BLaER1 treated with 17β-estradiol and CSF1 and Interleukin-3, amounts not matched to agents 10 nM and 100 nM (cell line): ENCODE data around the gene UCP2.

Source experiments
- H3K27ac ChIP-seq, 11 experiments: shearing (Covaris generic); formaldehyde crosslinking; 2 replicates each; pipeline ENCODE4 v1.8.1; 2022
- H3K27me3 ChIP-seq, 11 experiments: shearing (Covaris generic); formaldehyde crosslinking; 2 replicates each; pipeline ENCODE4 v1.8.1; 2022
- H3K36me3 ChIP-seq, 11 experiments: shearing (Covaris generic); formaldehyde crosslinking; 2 replicates each; pipeline ENCODE4 v1.8.1; 2022
- H3K4me1 ChIP-seq, 10 experiments: shearing (Covaris generic); formaldehyde crosslinking; 2 replicates each; pipeline ENCODE4 v1.8.1; 2022
- H3K4me2 ChIP-seq, 11 experiments: shearing (Covaris generic); formaldehyde crosslinking; 2 replicates each; pipeline ENCODE4 v1.8.1; 2022
- H3K4me3 ChIP-seq, 10 experiments: shearing (Covaris generic); formaldehyde crosslinking; 2 replicates each; pipeline ENCODE4 v1.8.1; 2022
- H3K9ac ChIP-seq, 11 experiments: shearing (Covaris generic); formaldehyde crosslinking; 2 replicates each; pipeline ENCODE4 v1.8.1; 2022
- H3K9me3 ChIP-seq, 11 experiments: shearing (Covaris generic); formaldehyde crosslinking; replicated peaks in 1 of 11; 2 replicates each; pipeline ENCODE4 v1.8.1; 2022
- H4K20me1 ChIP-seq, 11 experiments: shearing (Covaris generic); formaldehyde crosslinking; 2 replicates each; pipeline ENCODE4 v1.8.1; 2022
- Cebpa-rat ChIP-seq, 11 experiments: shearing (Covaris generic); IDR thresholded peaks; 2 replicates each; pipeline ENCODE4 v1.8.1; 2022

The UCP2 gene

DNA sequence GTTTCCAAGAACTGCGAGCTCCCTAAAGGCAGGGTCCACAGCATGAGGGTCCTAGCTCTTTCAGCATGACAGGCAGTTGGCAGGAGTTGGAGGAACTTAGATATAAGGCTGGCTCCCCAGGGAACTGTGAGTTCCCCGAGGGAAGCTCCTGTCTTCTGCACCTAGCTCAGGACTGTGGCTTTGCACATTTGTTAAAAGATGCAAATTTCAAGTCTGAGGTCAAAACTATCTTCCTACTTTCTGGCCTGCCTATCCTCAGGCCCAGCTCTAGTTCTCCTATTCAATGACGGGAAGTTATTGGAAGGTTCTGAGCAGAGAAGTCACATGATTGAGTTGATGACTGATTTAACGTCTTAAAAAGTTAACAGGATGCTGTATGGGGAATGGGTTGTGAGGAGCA lies 37.9 kb upstream of the UCP2 start:
- H3K27me3 ChIP-seq = no peaks in the 10 kb centered on the region
- peak overlapping the region in 2 of 10 experiments; percentile 25 to 26; a peak in 2 of 20 replicates for H3K4me3 ChIP-seq
- peaks cover 33 to 100% (median 70%) of the 10 kb centered on the region in 10 experiments for H3K4me1 ChIP-seq
- peak overlapping the region in 8 of 11 experiments; percentile 25 to 97 (median 66); a peak in 15 of 22 replicates for H3K27ac ChIP-seq
- H3K4me2 ChIP-seq = peak overlapping the region; percentile 32 to 96 (median 65)
- peak overlapping the region in 4 of 11 experiments; percentile 49 to 88 (median 77); a peak in 7 of 22 replicates for H3K9ac ChIP-seq
- no peak for TF ChIP-seq Cebpa-rat (IDR thresholded peaks at IDR 0.05)
- no peaks in the 10 kb centered on the region for H3K9me3 ChIP-seq
- H4K20me1 ChIP-seq = no peaks in the 10 kb centered on the region
- H3K36me3 ChIP-seq = peaks cover 4 to 68% (median 52%) of the 10 kb centered on the region in 11 experiments; a peak in 19 of 22 replicates

DNA sequence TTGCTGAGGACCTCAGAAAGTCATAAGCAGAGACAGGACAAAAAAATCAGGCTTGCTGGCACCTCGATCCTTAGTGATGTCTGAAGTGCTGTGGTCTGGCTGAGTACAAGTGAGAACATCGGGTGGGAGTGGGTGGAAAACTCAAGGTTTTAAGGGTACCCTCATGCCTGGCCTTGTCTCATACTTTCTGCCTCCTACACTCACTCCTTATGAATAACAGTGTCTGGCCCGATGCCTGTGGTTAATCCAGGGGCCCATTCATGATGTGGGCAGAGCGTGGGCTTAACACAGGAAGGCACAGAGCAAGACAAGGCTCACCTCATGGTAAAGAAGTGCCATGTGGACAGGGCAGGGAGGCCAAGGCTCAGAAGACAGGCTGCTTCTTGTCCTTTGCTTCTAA lies 37.2 kb upstream of the UCP2 start:
- Histone ChIP-seq H3K4me2 (peak overlapping the region; percentile 32 to 96 (median 65)), H3K9me3 (no peaks in the 10 kb centered on the region), H3K36me3 (peaks cover 4 to 74% (median 48%) of the 10 kb centered on the region in 11 experiments; a peak in 19 of 22 replicates), H3K9ac (peak overlapping the region in 4 of 11 experiments; percentile 49 to 88 (median 77); a peak in 7 of 22 replicates), H3K4me1 (peaks cover 39 to 100% (median 70%) of the 10 kb centered on the region in 10 experiments), H3K27ac (peak overlapping the region in 8 of 11 experiments; percentile 21 to 97 (median 66); a peak in 16 of 22 replicates), H4K20me1 (no peaks in the 10 kb centered on the region), H3K4me3 (peak overlapping the region in 2 of 10 experiments; percentile 25 to 26; a peak in 2 of 20 replicates), H3K27me3 (no peaks in the 10 kb centered on the region)
- TF ChIP-seq Cebpa-rat (IDR thresholded peaks at IDR 0.05) = no peak

DNA sequence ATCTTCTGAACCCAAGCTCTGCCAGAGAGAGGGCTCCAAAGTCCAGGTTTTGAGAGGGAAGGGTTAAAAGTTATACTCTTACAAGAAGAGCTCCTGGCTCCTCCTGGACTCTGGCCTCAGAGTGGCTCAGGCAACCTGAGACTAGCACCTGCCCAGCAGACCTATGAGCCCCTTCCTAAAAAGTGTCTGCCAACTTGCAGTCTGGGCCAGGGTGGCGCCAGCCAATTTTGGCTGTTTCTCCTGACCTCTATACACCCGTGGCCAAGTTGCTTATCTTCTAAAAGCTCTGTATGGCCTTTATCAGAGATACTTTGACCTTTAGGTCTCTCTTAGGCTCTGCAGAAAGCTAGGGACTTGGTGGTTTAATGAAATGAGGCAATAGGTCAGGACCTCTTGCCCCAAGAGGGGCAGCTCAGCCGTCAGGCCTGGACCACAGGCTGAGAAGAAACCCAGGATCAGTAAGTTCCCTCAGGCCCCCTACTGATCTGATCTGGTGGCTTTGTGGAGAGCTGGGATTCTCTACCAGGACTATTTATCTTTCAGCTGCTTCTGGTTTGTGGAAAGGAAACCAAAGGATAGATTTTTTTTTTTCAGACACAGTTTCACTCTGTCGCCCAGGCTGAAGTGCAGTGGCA lies 36.6 kb upstream of the UCP2 start:
- peak overlapping the region in 4 of 11 experiments; percentile 49 to 88 (median 77); a peak in 7 of 22 replicates for H3K9ac ChIP-seq
- H3K27ac ChIP-seq = peak overlapping the region in 7 of 11 experiments; percentile 25 to 97 (median 73); a peak in 14 of 22 replicates
- H3K4me1 ChIP-seq = peaks cover 39 to 100% (median 70%) of the 10 kb centered on the region in 10 experiments
- no peaks in the 10 kb centered on the region for H3K9me3 ChIP-seq
- no peaks in the 10 kb centered on the region for H4K20me1 ChIP-seq
- peaks cover 4 to 75% (median 48%) of the 10 kb centered on the region in 11 experiments; a peak in 19 of 22 replicates for H3K36me3 ChIP-seq
- peak overlapping the region in 8 of 11 experiments; percentile 47 to 96 (median 70); a peak in 16 of 22 replicates for H3K4me2 ChIP-seq
- no peaks in the 10 kb centered on the region for H3K27me3 ChIP-seq
- no peak for TF ChIP-seq Cebpa-rat (IDR thresholded peaks at IDR 0.05)
- H3K4me3 ChIP-seq = peak overlapping the region in 3 of 10 experiments; percentile 9 to 26 (median 25); a peak in 3 of 20 replicates

DNA sequence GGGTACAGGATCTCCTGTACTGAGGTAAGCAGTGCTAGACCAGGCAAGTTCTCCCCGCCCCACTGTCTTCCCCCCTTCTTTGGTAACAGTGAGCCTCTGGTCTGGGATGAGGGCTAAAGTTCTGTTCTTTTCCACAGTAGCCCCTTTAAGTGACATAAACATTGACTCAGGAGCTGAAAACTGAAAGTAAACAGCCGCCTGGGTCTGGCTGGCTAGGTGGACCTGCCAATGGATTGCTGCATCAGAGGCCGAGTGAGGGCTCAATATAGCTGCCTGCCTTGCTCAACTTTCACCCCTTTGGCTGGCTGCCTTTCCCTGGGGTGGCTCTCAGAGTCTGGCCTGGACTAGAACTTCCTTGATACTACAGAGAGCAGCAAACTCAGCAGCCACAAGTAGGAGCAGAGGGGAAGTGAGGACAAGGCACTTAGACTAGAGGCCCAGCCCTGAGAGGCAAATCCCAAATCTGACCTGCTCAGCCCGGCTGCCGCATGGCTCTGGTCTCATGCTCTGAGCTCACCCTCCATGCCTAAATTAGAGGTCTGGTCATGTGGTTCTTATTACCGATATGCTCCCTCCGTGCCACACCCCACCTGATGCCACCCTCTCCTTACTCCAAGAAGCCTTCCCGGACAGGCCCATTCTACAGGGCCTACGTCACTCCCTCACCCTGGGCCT lies 35.8 kb upstream of the UCP2 start:
- H3K27me3 ChIP-seq = no peaks in the 10 kb centered on the region
- H3K9me3 ChIP-seq = no peaks in the 10 kb centered on the region
- H3K4me2 ChIP-seq = peak overlapping the region in 6 of 11 experiments; percentile 9 to 96 (median 78); a peak in 11 of 22 replicates
- peak overlapping the region in 1 of 10 experiments; percentile 9; a peak in 1 of 20 replicates for H3K4me3 ChIP-seq
- H3K4me1 ChIP-seq = peaks cover 46 to 100% (median 71%) of the 10 kb centered on the region in 10 experiments
- peak overlapping the region in 5 of 11 experiments; percentile 7 to 88 (median 70); a peak in 9 of 22 replicates for H3K9ac ChIP-seq
- H3K36me3 ChIP-seq = peaks cover 4 to 75% (median 50%) of the 10 kb centered on the region in 11 experiments; a peak in 19 of 22 replicates
- no peak; a peak in 1 of 22 replicates for TF ChIP-seq Cebpa-rat (IDR thresholded peaks at IDR 0.05)
- H3K27ac ChIP-seq = peak overlapping the region in 8 of 11 experiments; percentile 13 to 97 (median 65); a peak in 15 of 22 replicates
- no peaks in the 10 kb centered on the region for H4K20me1 ChIP-seq

DNA sequence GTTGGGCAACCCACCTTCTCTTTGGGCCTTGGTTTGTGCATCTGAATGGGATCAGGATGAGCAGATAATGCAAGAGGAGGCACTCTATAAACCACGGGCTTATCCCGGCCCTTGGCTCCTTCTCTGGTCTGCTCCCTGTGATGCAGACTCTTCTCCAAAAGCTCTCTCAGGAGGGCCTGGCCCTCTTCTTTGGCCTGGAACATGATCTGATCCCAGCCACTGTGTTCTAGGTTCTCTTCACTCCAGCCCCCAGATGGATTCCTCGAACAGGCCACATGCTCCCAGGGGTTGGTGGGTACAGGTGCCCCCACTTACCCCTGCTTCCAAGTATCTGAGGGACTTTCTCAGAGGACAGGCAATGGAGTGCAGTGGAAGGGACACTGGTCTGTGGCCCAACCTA lies 35.0 kb upstream of the UCP2 start:
- H4K20me1 ChIP-seq = no peaks in the 10 kb centered on the region
- H3K36me3 ChIP-seq = peaks cover 8 to 75% (median 56%) of the 10 kb centered on the region in 11 experiments; a peak in 20 of 22 replicates
- H3K9me3 ChIP-seq = no peaks in the 10 kb centered on the region
- H3K27me3 ChIP-seq = no peaks in the 10 kb centered on the region
- peak overlapping the region in 5 of 11 experiments; percentile 32 to 97 (median 86); a peak in 8 of 22 replicates for H3K27ac ChIP-seq
- H3K4me1 ChIP-seq = peaks cover 52 to 98% (median 74%) of the 10 kb centered on the region in 10 experiments
- no peak for TF ChIP-seq Cebpa-rat (IDR thresholded peaks at IDR 0.05)
- no peak overlapping the region for H3K4me3 ChIP-seq
- H3K9ac ChIP-seq = peak overlapping the region in 3 of 11 experiments; percentile 70 to 88 (median 84); a peak in 6 of 22 replicates
- H3K4me2 ChIP-seq = peak overlapping the region in 4 of 11 experiments; percentile 67 to 96 (median 89); a peak in 8 of 22 replicates

DNA sequence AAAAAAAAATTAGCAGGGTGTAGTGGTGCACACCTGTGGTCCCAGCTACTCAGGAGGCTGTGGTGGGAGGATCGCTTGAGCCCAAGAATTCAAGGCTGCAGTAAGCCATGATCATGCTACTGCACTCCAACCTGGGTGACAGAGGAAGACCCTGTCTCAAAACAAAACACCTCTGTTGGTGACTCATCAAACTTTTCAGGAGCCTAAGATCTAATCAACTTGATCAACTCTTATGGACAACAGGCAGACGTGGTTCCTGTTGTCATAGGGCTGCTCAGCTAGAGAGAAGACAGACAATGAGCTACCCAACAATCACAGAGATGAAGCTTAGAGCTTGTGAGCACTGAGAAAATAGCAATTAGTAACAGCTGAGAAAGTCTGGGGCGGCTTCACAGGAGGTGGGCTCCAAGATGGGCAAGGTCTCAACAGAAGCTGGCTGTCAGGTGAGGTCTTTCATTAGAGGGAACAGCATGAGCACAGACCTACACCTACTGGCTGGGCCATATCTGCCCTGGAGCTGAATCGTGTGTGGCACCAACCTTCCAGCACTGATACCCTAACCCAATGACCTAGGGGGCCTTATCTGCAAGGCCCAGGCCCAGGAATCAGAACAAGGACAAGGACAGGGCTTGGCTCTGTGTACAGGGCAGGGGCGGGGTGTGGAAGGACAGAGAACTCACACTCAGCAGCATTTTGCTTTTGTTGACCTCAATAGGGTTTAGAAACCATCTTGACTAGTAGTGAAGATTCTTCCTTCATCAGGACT lies 33.5 kb upstream of the UCP2 start:
- H3K27ac ChIP-seq = peak overlapping the region in 6 of 11 experiments; percentile 37 to 67 (median 52); a peak in 3 of 22 replicates
- TF ChIP-seq Cebpa-rat (IDR thresholded peaks at IDR 0.05) = no peak
- H3K4me1 ChIP-seq = peaks cover 62 to 98% (median 77%) of the 10 kb centered on the region in 10 experiments
- H3K9me3 ChIP-seq = no peaks in the 10 kb centered on the region
- peaks cover 8 to 74% (median 47%) of the 10 kb centered on the region in 11 experiments; a peak in 20 of 22 replicates for H3K36me3 ChIP-seq
- no peak overlapping the region for H3K4me3 ChIP-seq
- no peaks in the 10 kb centered on the region for H4K20me1 ChIP-seq
- H3K27me3 ChIP-seq = no peaks in the 10 kb centered on the region
- no peak overlapping the region for H3K9ac ChIP-seq
- peak overlapping the region in 9 of 11 experiments; percentile 54 to 96 (median 78); a peak in 15 of 22 replicates for H3K4me2 ChIP-seq

DNA sequence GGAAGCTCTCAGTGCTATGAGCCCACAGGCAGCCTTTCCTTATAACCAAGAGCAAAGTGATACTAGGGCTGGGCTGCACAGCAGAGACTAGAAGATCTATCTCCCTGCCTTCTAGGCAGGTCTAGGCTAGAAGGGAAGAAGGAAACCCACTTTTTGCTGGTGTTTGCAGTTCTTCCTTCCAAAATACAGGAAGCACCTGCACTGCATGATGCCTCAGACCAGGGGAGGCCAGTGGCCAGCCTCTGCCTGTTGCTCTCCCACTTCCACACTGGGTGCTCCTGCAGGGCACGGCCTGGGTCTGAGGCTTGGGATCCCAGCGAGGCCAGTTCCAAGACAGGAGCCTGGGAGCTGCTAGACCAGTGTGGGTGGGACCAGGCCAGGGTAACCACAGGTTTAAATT lies 32.2 kb upstream of the UCP2 start:
- TF ChIP-seq Cebpa-rat (IDR thresholded peaks at IDR 0.05) = no peak
- H3K4me3 ChIP-seq = no peak overlapping the region
- H3K9ac ChIP-seq = peak overlapping the region in 6 of 11 experiments; percentile 4 to 45 (median 18); a peak in 4 of 22 replicates
- H3K27me3 ChIP-seq = no peaks in the 10 kb centered on the region
- H4K20me1 ChIP-seq = no peaks in the 10 kb centered on the region
- peak overlapping the region in 10 of 11 experiments; percentile 22 to 67 (median 52); a peak in 17 of 22 replicates for H3K27ac ChIP-seq
- peaks cover 61 to 98% (median 77%) of the 10 kb centered on the region in 10 experiments for H3K4me1 ChIP-seq
- no peaks in the 10 kb centered on the region for H3K9me3 ChIP-seq
- peak overlapping the region; percentile 49 to 96 (median 74) for H3K4me2 ChIP-seq
- H3K36me3 ChIP-seq = peaks cover 8 to 73% (median 45%) of the 10 kb centered on the region in 11 experiments; a peak in 20 of 22 replicates

DNA sequence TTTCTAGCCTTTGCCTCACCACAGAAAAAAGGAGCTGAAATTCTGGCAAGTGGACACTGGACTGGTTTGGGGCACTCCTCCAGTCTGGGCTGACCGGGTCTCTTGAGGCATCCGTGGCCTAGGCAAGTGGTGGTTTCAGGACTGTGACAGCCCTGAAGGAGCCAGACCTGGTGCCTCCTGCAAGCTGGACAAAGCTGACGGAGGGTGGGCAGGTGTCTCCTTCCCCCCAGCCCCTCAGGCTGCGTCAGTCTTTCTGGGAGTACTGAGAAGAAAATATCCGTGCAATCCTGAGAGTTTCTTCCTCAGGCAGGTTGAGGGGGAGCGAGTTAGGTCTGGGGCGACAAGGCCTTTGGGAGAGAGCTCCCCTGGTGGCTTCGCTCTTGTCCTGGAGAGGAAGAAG lies 30.5 kb upstream of the UCP2 start:
- Histone ChIP-seq H4K20me1 (no peaks in the 10 kb centered on the region), H3K4me3 (no peak overlapping the region), H3K4me2 (peak overlapping the region in 9 of 11 experiments; percentile 15 to 74 (median 63); a peak in 10 of 22 replicates), H3K36me3 (peaks cover 8 to 57% (median 41%) of the 10 kb centered on the region in 11 experiments; a peak in 20 of 22 replicates), H3K9ac (no peak overlapping the region), H3K4me1 (peaks cover 68 to 96% (median 79%) of the 10 kb centered on the region in 10 experiments), H3K27me3 (no peaks in the 10 kb centered on the region), H3K9me3 (no peaks in the 10 kb centered on the region), H3K27ac (peak overlapping the region in 7 of 11 experiments; percentile 35 to 72 (median 54); a peak in 7 of 22 replicates)
- TF ChIP-seq Cebpa-rat (IDR thresholded peaks at IDR 0.05) = no peak
